GM21360 (cell line): ENCODE results near the gene SULT2B1.

Source experiments
- ATAC-seq: cut with Tn5 transposase; IDR thresholded peaks from one replicate; pipeline ENCODE4 v1.9.1; 2021; ENCODE audit warnings: mild to moderate bottlenecking, moderate library complexity; ENCODE audit not compliant: unreplicated experiment

The SULT2B1 gene

DNA sequence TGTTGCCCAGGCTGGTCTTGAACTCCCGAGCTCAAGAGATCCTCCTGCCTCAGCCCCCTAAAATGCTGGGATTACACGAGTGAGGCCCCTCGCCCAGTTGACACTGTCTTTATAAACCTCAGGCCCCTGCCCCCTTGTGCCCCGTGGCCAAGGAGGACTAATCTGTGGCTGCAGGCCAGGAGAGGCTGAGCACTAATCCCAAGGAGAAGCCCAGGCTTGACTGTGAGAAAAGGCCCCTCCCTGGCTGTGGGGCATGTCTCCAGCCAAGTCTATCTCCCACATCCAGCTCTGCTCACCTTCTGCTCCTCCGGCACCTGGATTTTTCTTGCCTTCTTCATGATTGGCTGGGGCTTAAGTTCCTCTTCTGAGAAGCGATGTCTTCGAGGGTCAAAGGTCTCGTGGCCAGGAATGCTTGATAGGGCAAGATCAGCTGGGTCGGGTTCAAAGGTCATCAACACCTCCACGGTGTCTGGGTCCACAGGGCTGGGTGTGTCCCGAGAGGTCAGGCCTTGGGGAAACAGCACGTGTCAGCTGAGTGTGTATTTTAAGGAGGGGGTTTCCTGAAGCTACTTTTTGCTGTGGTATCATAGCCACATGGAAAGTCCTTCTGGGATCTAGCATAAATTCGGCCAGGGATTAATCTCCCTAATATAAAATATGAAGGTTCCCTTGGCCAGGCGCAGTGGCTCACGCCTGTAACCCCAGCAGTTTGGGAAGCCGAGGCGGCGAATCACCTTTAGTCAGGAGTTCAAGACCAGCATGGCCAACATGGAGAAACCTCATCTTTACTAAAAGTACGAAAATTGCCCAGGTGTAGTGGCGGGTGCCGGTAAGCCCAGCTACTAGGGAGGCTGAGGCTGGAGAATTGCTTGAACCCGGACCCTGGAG lies 81.4 kb downstream of the SULT2B1 start:
- no peak for ATAC-seq

GRCh38 chr19:48634036-48634342 lies 82.0 kb downstream of the SULT2B1 start:
- ATAC-seq: no peak

DNA sequence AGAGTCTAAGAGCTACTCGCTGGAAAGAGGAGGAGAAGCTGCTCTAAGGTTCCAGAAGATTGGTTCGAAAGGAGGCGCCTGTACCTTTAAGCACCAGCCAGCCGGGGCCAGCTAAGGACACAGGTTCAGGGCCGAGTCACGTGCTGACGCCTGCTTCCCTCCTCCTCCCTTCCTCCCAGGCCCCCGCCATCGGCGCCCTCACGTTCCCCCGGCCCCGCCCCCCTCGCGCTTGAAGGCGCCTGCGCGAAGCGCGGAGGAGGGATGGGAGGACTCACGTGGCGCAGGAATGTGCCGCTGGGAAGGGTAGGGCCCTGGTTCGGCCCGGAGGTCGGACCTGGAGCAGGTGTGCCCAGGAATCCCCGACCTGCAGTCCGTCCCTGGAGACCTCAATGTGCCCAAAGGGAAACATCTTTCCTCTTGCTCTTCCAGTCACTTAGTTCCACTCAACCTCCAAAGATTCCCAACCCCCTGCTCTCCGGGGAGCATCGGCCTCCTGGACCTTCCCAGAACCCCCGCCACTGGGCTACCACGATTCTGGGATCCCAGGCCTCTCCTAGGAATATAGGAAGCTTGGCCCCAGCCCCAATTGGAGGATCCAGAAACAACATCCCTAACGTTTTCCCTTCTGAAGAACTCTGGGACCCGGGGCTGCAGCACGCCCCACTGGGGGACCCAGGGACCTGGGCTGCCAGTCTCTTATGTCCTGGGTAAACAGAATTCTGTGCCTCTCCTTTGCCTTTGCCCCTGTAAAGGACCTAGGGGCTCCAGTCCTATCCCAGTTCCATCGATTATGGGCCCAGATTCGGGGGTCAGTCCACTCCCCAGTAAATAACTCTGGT lies 82.7 kb downstream of the SULT2B1 start:
- no peak for ATAC-seq

DNA sequence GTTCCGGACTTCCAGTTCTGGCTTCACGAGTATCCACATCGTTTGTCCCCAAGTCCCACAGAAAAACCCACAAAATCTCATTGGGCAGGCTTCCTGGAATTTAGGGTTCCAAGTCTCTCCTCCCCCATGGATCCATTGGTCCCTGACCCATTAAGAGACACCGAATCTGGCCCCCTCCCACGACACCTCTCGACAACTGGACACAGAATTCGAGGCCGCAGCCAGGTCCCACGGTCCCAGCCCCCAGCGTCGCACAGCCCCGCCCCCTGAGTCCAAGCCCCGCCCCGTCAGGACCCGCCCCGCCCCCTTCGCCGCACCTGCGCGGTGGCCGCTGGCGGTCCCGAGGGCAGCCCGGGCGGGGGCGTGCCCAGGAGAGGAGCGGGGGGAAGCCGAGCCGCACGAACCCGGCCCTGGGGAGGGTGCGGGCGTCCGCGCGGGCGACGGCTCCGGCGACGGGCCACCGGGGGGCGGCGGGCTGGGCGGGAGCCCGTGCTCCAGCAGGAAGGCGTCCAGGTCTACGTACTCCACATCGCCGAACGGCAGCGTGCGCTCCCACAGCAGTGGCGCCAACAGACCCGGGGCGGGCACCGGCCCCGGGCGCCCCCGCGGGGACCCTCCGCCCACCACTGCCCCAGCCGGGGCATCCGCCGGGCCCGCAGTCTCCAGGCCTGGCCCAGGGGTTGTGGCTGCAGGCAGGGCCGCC lies 83.4 kb downstream of the SULT2B1 start:
- ATAC-seq: no peak

DNA sequence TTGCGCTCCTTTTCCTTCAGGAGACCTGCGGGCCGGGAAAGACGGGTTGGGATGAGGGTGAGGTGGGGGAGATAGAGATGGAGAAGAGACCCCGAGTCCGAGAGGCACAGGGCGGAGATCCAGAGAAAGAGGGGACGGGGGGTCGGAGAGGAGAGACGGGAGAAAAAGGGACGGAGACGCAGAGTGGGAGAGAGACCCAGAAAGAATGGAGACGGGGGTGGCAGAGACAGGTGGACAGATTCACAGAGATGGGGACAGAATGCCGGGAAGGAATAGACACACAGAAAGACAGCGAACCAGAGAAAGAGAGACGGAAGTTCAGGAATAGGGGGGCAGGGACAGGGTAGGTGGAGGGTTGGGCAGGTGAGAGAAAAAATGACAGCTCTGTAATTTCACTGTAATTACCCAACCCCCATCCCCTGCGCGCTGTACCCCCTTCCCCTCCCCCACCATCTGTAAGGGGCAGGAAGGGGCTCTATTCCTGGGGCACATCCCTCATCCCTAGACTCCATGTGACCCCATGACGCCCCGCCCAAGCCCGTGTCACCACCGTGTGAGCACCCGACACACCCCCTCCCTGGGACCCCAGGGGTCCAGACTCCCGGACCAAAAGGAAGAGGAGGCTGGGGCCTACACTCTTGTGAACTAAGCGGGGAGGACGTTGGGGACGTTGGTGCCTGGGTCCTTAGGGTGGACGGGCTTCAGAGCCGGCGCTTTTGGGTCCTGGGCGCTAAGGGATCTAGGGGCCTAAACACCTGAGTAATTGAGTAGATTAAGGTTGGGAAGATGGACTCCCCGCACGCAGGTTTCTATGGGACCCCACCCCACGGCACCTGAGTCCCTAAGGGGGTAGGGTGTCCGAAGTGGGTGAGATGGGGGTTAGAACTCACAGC lies 84.2 kb downstream of the SULT2B1 start:
- ATAC-seq: no peak

DNA sequence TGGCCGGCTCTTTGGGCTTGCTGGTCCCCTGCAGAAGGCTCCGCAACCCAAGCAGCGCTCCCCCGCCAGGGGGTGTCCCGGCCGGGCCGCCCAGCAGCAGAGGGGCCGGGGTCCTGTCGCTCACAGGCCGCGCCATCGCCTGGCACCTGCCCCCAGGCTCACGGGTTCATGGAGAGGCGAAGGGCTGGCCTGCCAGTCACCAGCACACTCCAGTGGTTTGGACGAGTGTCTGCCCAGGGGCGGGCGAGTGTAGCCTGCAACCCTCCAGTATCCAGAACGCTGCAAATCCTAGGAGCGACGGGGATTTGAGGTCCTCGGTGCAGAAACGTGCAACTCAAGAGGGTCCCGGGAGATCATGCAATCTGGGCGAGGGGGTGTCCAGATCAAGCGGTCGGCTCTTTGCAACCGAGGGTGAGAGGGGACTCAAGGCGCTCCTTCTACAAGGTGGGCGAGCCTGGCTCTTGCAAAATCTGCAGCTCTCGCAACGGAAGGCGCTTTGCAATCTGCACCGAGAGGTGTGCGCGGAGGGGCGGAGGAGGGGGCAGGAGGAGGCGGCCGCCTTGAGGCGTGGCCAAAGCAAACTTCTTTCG lies 85.0 kb downstream of the SULT2B1 start, which contains the start of gene DBP:
Gene DBP, minus strand, starts transcription at position 521 of the 590 bp plus-strand sequence. Its CDS starts 385 bp downstream, at position 136.
- no peak for ATAC-seq

GRCh38 chr19:48637449-48637947 lies 85.5 kb downstream of the SULT2B1 start:
- peak; percentile 65 for ATAC-seq

- ATAC-seq: no peak
These were observed 86.2 kb downstream of the SULT2B1 start for GRCh38 chr19:48637948-48638830.

- ATAC-seq: no peak
These were observed 86.9 kb downstream of the SULT2B1 start for GRCh38 chr19:48638831-48639381.

DNA sequence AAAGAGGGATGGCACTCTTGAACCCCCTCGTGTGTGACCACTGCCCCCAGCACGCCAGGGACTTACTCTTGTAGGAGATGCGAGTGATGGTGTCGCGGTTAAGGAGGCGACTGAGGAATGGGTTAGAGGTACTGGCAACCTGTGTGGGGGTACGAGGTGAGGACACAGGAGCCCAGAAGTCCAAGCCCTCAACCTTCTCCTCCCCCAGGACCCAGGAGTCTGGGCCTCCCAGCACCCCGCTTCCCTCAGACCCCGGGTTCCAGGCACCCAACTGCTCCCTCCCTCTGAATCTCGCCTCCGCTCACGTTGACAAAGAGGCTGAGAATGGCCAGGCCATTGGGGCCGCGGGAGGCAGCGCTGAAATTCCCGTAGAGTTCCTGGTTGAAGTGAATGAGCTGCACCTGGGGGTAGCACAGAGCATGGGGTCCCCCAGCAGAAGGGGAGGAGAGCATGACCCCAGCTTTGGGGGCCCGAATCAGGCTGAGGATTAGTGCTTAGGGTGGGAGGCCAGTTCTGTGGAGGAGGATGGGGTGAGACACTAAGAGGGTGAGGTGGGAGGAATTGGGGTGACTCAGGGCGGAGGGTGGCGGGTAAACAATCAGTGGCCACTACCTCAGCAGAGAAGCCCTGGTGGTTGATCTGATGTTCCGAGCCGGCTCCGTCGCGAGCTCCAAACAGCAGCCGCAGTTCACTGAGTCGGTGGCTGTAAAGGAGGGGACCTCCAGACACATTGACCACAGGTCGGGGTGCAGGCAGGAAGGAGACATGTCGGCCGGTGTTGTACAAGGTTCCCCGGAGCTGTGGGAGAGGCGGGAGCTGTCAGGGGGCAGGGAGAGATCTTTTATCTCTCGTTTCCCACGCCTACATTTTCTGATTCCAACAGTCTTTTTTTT lies 87.8 kb downstream of the SULT2B1 start:
- ATAC-seq: no peak

- ATAC-seq: no peak
These were observed 89.9 kb downstream of the SULT2B1 start for GRCh38 chr19:48641850-48642249.

DNA sequence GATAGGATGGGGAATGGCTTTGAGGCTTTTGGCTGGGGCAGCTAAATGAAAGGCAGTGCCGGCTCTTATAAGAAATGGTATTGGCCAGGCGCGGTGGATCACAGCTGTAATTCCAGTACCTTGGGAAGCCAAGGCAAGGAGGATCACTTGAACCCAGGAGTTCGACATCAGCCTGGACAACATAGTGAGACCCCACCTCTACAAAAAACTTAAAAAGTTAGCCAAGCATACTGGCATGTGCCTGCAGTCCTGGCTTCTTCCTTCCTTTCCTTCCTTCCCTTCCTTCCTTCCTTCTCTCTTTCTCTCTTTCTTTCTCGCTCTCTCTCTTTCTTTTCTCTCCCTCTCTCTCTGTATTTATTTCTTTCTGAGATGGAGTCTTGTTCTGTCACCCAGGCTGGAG lies 90.9 kb downstream of the SULT2B1 start:
- no peak for ATAC-seq

- no peak for ATAC-seq
These were observed 92.4 kb downstream of the SULT2B1 start for GRCh38 chr19:48644355-48644754.

DNA sequence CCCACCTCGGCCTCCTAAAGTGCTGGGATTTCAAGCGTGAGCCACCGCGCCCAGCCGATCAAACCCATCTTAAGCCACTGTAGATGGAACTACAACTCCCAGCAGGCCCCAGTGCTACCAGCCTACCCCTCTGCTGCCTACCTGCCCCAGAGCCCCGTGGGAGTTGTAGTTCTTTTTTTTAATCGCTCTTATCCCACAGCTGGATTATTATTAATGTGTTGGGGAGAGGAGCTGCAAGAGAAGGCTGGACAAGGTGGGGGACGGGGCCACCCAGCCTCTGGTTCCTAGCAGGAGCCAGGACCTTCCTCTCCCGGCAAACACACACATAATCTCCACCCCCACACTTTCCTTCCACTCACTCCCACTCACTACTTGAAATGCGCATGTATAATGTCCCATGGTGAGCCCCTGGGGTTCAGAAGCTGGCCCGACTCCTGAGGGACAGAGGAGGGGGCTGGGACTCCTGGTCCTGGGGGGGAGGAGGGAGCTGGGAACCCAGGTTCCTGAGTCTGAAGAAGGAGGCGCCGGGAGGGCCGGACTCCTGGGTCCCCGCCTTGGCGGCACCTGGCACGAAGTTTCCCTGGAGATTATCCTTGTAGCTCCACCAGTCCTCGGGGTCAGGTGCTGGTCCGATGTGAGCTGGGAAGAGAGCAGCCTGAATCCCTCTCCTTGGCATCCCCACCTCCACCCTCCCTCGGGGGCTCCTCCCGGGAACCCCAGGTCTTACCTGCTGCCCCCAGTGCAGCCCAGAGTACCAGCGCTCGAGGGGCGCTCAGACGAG lies 93.1 kb downstream of the SULT2B1 start:
- ATAC-seq: no peak

GRCh38 chr19:48645620-48646000 lies 93.6 kb downstream of the SULT2B1 start:
- no peak for ATAC-seq

- ATAC-seq: peak; percentile 69
These were observed 94.2 kb downstream of the SULT2B1 start, which contains the start of gene CA11 for GRCh38 chr19:48646001-48646721. Gene CA11, minus strand, starts transcription at chr19:48646187. Its CDS starts 555 bp downstream, at chr19:48645632.
